OCI-LY1 (cell line): Measurements from ENCODE around the gene FAH.

Source experiments
- H2AFZ ChIP-seq: fragments of 200-600 bp; sonication (generic), shearing (Covaris generic); 2 replicates; pipeline ENCODE4 v1.6.0; 2014; ENCODE audit warnings: antibody characterized with exemption, mild to moderate bottlenecking, low read length
- H3F3A ChIP-seq: fragments of 200-600 bp; sonication (generic), shearing (Covaris generic); 2 replicates; pipeline ENCODE4 v1.6.0; 2014; ENCODE audit warnings: mild to moderate bottlenecking, antibody characterized with exemption, low read length, moderate library complexity; ENCODE audit not compliant: insufficient read depth
- H3K27ac ChIP-seq: fragments of 200-600 bp; sonication (generic); 2 replicates; pipeline ENCODE4 v1.5.1; 2014; ENCODE audit warnings: low read length, mixed run types, mild to moderate bottlenecking, low read depth; ENCODE audit not compliant: poor library complexity, severe bottlenecking
- H3K27me3 ChIP-seq: fragments of 200-600 bp; sonication (generic); 2 replicates; pipeline ENCODE4 v1.6.0; 2014; ENCODE audit warnings: antibody characterized with exemption, mild to moderate bottlenecking, low read length, moderate library complexity; ENCODE audit not compliant: insufficient read depth
- H3K36me3 ChIP-seq: fragments of 200-600 bp; sonication (generic); 2 replicates; pipeline ENCODE4 v1.6.1; 2014; ENCODE audit warnings: mild to moderate bottlenecking, antibody characterized with exemption, low read length, moderate library complexity, mixed read lengths; ENCODE audit not compliant: insufficient read depth
- H3K4me1 ChIP-seq: fragments of 200-600 bp; sonication (generic); 2 replicates; pipeline ENCODE4 v1.5.1; 2014; ENCODE audit warnings: mild to moderate bottlenecking, low read length, moderate library complexity; ENCODE audit not compliant: insufficient read depth, severe bottlenecking
- H3K4me2 ChIP-seq: fragments of 200-600 bp; sonication (generic), shearing (Covaris generic); 2 replicates; pipeline ENCODE4 v1.6.1; 2014; ENCODE audit warnings: low read length
- H3K4me3 ChIP-seq: fragments of 200-600 bp; sonication (generic); 2 replicates; pipeline ENCODE4 v1.5.1; 2014; ENCODE audit warnings: low read length, low read depth, mild to moderate bottlenecking, mixed read lengths; ENCODE audit not compliant: poor library complexity, severe bottlenecking
- H3K79me2 ChIP-seq: fragments of 200-600 bp; shearing (Covaris generic); 2 replicates; pipeline ENCODE4 v1.6.1; 2016; ENCODE audit warnings: mixed run types, low read length, mixed read lengths; ENCODE audit not compliant: insufficient read depth
- H3K9ac ChIP-seq: fragments of 200-600 bp; sonication (generic), shearing (Covaris generic); 2 replicates; pipeline ENCODE4 v1.6.1; 2014; ENCODE audit warnings: mild to moderate bottlenecking, low read length, mixed read lengths
- H3K9me2 ChIP-seq: fragments of 200-600 bp; sonication (generic), shearing (Covaris generic); 2 replicates; pipeline ENCODE4 v1.6.1; 2014; ENCODE audit warnings: low read depth, mild to moderate bottlenecking, low read length, mixed read lengths
- H3K9me3 ChIP-seq: fragments of 200-600 bp; shearing (Covaris generic); 2 replicates; pipeline ENCODE4 v1.6.1; 2014; ENCODE audit warnings: low read length, mixed read lengths
- H4K20me1 ChIP-seq: fragments of 200-600 bp; sonication (generic), shearing (Covaris generic); 2 replicates; pipeline ENCODE4 v1.6.0; 2016; ENCODE audit warnings: mild to moderate bottlenecking, low read length; ENCODE audit not compliant: insufficient read depth
- EZH2 ChIP-seq: fragments of 200-600 bp; sonication (generic), shearing (Covaris generic); IDR thresholded peaks from 2 replicates; pipeline ENCODE4 v1.8.0; 2017; ENCODE audit warnings: borderline replicate concordance, mixed run types, mild to moderate bottlenecking, antibody characterized with exemption, low read length, moderate library complexity, mixed read lengths
- TF ChIP-seq, protein P1 (sequence below): fragments of 200-600 bp; sonication (generic), shearing (Covaris generic); IDR thresholded peaks from 2 replicates; pipeline ENCODE4 v1.5.1; 2017; ENCODE audit warnings: mild to moderate bottlenecking, antibody characterized with exemption, low read length, moderate library complexity, mixed read lengths

Gene FAH

DNA sequence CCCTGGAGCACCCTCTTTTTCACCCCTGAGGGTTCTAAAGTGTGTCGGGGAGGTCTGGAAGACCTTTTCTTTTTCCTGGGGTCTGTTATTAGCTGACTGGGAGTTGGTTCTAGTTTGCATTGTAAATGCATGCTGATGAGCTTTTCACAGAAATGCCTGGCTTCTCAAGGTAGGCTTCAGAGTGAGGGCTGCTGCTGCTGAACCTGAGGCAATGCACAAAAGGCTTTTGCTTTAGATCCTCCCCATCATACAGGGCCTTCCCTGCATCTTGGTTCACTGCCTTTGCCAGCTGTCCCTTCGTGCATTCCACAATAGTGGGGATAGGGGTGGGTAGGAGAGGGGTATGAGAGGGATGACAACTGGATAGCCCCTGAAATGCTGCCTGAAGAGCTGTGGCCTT is 46.6 kb downstream of the FAH start:
- H3K4me2 ChIP-seq, result no peak overlapping the region
- H3K9ac ChIP-seq, result no peak overlapping the region
- H3K27me3 ChIP-seq, result 0 out of 2 replicates have a peak, but pooled peaks cover 3% of the 10 kb centered on the region
- H3K4me3 ChIP-seq, result no peak overlapping the region
- H3K27ac ChIP-seq, result no peak overlapping the region
- H3K79me2 ChIP-seq, result no peaks in the 10 kb centered on the region
- no peak overlapping the region for H2AFZ ChIP-seq
- H3K9me2 ChIP-seq, result no peaks in the 10 kb centered on the region
- TF ChIP-seq, protein P1, sequence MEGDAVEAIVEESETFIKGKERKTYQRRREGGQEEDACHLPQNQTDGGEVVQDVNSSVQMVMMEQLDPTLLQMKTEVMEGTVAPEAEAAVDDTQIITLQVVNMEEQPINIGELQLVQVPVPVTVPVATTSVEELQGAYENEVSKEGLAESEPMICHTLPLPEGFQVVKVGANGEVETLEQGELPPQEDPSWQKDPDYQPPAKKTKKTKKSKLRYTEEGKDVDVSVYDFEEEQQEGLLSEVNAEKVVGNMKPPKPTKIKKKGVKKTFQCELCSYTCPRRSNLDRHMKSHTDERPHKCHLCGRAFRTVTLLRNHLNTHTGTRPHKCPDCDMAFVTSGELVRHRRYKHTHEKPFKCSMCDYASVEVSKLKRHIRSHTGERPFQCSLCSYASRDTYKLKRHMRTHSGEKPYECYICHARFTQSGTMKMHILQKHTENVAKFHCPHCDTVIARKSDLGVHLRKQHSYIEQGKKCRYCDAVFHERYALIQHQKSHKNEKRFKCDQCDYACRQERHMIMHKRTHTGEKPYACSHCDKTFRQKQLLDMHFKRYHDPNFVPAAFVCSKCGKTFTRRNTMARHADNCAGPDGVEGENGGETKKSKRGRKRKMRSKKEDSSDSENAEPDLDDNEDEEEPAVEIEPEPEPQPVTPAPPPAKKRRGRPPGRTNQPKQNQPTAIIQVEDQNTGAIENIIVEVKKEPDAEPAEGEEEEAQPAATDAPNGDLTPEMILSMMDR, result no peak
- H4K20me1 ChIP-seq, result no peaks in the 10 kb centered on the region
- no peaks in the 10 kb centered on the region for H3K9me3 ChIP-seq
- no peaks in the 10 kb centered on the region for H3K36me3 ChIP-seq
- H3K4me1 ChIP-seq, result no peaks in the 10 kb centered on the region
- H3F3A ChIP-seq, result no peaks in the 10 kb centered on the region

DNA sequence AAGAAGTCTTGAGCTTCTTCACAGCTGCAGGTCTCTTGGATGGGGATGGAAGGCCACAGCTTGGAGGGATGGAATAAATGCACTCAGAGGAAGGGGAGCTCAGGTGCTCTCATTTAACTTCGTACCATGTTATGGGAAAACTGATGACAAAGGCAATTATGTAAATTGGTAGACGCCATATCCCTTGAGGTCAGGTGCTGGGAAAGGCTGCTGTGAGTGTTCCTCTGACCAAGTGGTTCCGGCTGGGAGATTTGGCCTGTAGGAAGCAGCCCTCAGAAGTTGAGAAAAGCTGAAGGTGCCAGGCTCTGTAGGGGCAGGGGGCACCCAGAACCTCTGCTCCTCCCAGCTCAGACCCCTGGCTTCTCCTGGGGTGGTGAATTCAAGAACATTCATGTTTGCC is 47.1 kb downstream of the FAH start:
- Histone ChIP-seq H3K9me3 (no peaks in the 10 kb centered on the region), H3F3A (no peaks in the 10 kb centered on the region), H3K4me3 (no peak overlapping the region), H2AFZ (no peak overlapping the region), H3K9me2 (no peaks in the 10 kb centered on the region), H3K4me2 (no peak overlapping the region), H3K9ac (no peak overlapping the region), H3K79me2 (no peaks in the 10 kb centered on the region), H3K27me3 (0 out of 2 replicates have a peak, but pooled peaks cover 3% of the 10 kb centered on the region), H3K4me1 (no peaks in the 10 kb centered on the region), H3K27ac (no peak overlapping the region), H3K36me3 (no peaks in the 10 kb centered on the region), H4K20me1 (no peaks in the 10 kb centered on the region)
- TF ChIP-seq, protein P1, result no peak
- TF ChIP-seq EZH2, result no peak

DNA sequence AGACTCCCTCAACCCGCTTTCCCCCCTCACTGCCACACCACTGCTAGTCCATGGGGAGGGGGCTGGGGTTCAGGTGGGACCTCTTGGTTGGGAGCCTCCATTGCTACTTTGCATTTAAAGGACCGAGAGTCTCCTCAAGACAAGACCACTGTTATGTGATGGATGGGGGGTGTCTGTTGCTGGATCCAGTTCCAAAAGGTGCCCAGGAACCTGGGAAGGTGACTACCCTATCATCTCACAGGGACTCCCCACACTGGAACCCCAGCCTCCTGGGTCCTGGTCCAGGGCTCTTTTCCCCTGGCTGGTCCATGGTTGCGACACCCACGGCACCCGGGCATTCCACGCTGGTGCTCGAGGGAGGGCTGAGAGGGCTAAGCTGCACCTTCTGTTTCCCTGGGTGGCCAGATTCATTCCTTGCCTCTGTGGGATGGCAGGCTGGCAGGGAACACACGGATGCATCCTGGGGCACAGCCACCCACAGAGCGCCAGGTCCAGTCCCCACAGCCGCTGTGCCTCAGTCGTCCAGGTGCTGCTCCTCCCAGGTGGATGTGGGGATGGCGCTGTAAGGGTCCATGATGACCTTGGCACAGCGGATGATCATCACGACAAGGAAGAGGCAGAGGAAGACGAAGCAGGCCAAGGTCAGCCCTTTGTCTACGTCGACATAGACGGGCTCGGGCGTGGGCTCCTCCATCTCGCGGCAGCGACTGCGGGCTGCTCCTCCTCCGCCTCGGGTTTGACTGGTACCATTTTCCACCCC is 48.6 kb downstream of the FAH start:
- no peaks in the 10 kb centered on the region for H3K9me2 ChIP-seq
- H2AFZ ChIP-seq, result no peak overlapping the region
- no peak overlapping the region for H3K4me2 ChIP-seq
- no peaks in the 10 kb centered on the region for H3K27me3 ChIP-seq
- H3F3A ChIP-seq, result no peaks in the 10 kb centered on the region
- no peak overlapping the region for H3K9ac ChIP-seq
- no peaks in the 10 kb centered on the region for H3K4me1 ChIP-seq
- H3K79me2 ChIP-seq, result no peaks in the 10 kb centered on the region
- H4K20me1 ChIP-seq, result no peaks in the 10 kb centered on the region
- H3K4me3 ChIP-seq, result no peak overlapping the region
- TF ChIP-seq, protein P1, result no peak
- TF ChIP-seq EZH2, result no peak
- no peak overlapping the region for H3K27ac ChIP-seq
- H3K36me3 ChIP-seq, result no peaks in the 10 kb centered on the region
- H3K9me3 ChIP-seq, result no peaks in the 10 kb centered on the region
